Mucosa of descending colon (tissue), 3 donors: ENCODE measurements around the gene KRTAP4-1. TPM values are rescaled to one million over a fixed set of nuclear protein-coding genes. Genes with fewer than 3 reads are reported as not detected.
"Not testable (repeated sequence)": the region's sequence is repeated elsewhere in the genome, so short reads cannot be mapped to it uniquely, and the experiment has no call there.

Experiments
- ATAC-seq: fragments of 200-7000 bp; cut with Tn5 transposase; one replicate; pipeline ENCODE4 v1.9.1; 2020; ENCODE audit warnings: mild to moderate bottlenecking, moderate library complexity
- DNase-seq, 3 donors: peaks; one replicate each; pipeline ENCODE4 v3.0.0-alpha.2; 2020
- H3K36me3 ChIP-seq: fragments of 200-600 bp; one replicate; pipeline ENCODE4 v1.8.0; 2021; ENCODE audit warnings: low read depth, mild to moderate bottlenecking
- H3K4me1 ChIP-seq: fragments of 200-600 bp; one replicate; pipeline ENCODE4 v1.8.0; 2021; ENCODE audit warnings: low read depth, mild to moderate bottlenecking
- H3K4me3 ChIP-seq: fragments of 200-600 bp; one replicate; pipeline ENCODE4 v1.8.0; 2021; ENCODE audit warnings: mild to moderate bottlenecking
- H3K9me3 ChIP-seq: fragments of 200-600 bp; one replicate; pipeline ENCODE4 v1.8.0; 2021; ENCODE audit warnings: mild to moderate bottlenecking
- CTCF ChIP-seq: fragments of 200-600 bp; IDR thresholded peaks from one replicate; pipeline ENCODE4 v1.8.0; 2022; ENCODE audit warnings: antibody characterized with exemption, mild to moderate bottlenecking
- intact Hi-C, 2 donors: fragments of 100-400 bp; cut with DNase I in 1 of 2; cut with micrococcal nuclease in 1 of 2; formaldehyde crosslinking; loops; one replicate each; pipeline versions ENCODE4 v1.11.0 to v1.11.1; 2022; cut with DNase I, micrococcal nuclease
- total RNA-seq, 3 donors: library from RNA; stranded (reverse); fragmentation: NEBNext Ultra II Directional in 2 of 3; extraction: Animal tissue kit (Norgen Biotek cat#: 25700) in 2 of 3; gene quantifications; one replicate each; pipeline versions ENCODE4 v1.2.1 to v1.2.4, GENCODE V29; 2021 to 2023
- donor health status: DM: no; HTN: no; CAD: no; lungs with moderate emphysema.
- donor health status: DM: no; HTN: no; CAD: no.
- donor health status: DM: no; HTN: yes; CAD: no.

Gene KRTAP4-1
- total RNA-seq, 3 donors from 2014 or later: 0.84 TPM; not detected in 2

DNA sequence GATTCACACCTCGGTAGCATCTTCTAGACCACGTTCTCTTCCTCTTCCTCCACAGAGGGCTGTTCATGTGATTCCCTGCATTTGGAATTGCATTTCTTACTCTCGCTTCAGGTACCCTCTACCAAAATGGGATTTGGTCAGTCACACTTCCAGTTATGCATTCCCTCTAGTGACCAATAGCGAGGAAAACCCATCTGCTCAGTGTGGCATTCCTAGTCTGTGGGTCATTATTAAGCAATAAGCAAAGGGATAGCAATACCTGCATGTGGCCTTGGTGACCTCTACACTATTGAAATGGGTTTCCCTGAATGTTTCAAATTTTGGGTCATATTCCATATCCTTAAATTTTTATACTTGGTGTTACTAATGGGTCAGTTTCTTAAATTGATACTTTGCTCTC is 34.7 kb downstream of the KRTAP4-1 start:
- H3K4me3 ChIP-seq: no peak overlapping the region
- ATAC-seq (no peak), DNase-seq (no peak)
- no peaks in the 10 kb centered on the region for H3K36me3 ChIP-seq
- intact Hi-C loops: no loop called here
- H3K4me1 ChIP-seq: no peaks in the 10 kb centered on the region
- TF ChIP-seq CTCF: no peak
- no peaks in the 10 kb centered on the region for H3K9me3 ChIP-seq

- ATAC-seq (no peak), DNase-seq (no peak)
- Histone ChIP-seq H3K36me3 (no peaks in the 10 kb centered on the region), H3K4me3 (no peak within 1 kb of the TSS), H3K9me3 (no peaks in the 10 kb centered on the region), H3K4me1 (no peaks in the 10 kb centered on the region)
- intact Hi-C loops: no loop called here
- no peak for TF ChIP-seq CTCF
These were observed 35.1 kb downstream of the KRTAP4-1 start, which contains the start of gene KRTAP4-5 for GRCh38 chr17:41149652-41149985. Gene KRTAP4-5 (minus strand): TSS chr17:41149825. CDS start chr17:41149767, 58 bp downstream.

DNA sequence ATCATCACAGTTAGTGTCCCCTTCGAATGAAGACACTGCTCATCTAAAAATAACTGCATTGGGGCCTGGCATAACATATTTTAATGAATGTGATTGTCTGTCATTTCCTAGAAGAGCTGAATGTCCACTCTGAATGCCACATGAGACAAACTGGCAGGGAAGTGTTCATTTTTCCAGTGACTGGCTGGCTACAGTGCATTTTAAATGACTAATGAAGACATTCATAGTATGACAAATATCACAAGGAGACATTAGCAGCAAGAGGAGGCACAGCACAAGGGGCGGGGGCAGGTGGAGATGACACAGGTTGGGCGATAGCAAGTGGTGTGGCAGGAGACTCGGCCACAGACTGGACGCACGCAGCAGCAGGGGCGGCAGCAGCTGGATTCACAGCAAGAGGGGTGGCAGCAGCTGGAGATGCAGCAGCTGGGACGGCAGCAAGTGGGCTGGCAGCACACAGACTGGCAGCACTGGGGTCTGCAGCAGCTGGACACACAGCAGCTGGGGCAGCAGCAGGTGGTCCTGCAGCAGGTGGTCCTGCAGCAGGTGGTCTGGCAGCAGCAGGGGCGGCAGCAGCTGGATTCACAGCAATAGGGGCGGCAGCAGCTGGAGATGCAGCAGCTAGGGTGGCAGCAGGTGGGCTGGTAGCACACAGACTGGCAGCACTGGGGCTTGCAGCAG is 35.6 kb downstream of the KRTAP4-1 start:
- not testable (repeated sequence) for ATAC-seq, H3K36me3 ChIP-seq, H3K4me1 ChIP-seq

GRCh38 chr17:41147531-41148204 is 37.0 kb downstream of the KRTAP4-1 start:
- intact Hi-C loops: no loop called here
- Histone ChIP-seq H3K36me3 (no peaks in the 10 kb centered on the region), H3K4me3 (no peak overlapping the region), H3K4me1 (no peaks in the 10 kb centered on the region), H3K9me3 (peaks cover 10% of the 10 kb centered on the region)
- DNase-seq (no peak), ATAC-seq (no peak)
- TF ChIP-seq CTCF: no peak

More for the DNA sequence above, 35.6 kb downstream of the KRTAP4-1 start:
- DNase-seq, H3K9me3 ChIP-seq, H3K4me3 ChIP-seq, intact Hi-C loops: not testable (repeated sequence)

DNA sequence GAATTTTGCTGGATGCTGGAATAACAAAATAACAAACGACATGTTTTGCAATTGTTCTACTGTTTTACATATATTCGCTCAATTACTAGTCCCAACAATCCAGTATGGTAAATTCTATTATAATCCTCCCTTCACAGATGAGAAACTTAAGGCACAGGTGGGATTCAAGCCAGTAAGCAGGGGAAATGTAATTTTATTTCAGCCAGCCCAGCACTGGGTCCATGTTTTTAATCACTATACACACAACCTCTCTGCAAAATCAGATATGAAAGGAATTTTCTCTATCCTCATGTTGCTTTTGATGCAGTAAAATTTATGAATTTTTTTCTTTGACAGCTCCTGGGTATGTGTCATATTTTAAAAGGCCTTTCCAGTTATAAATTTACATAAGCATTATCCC is 39.5 kb downstream of the KRTAP4-1 start:
- H3K4me1 ChIP-seq: no peaks in the 10 kb centered on the region
- DNase-seq: no peak
- no peak for ATAC-seq
- H3K4me3 ChIP-seq: no peak overlapping the region
- no peaks in the 10 kb centered on the region for H3K36me3 ChIP-seq
- intact Hi-C loops: no loop called here
- no peak for TF ChIP-seq CTCF
- H3K9me3 ChIP-seq: peaks cover 10% of the 10 kb centered on the region

GRCh38 chr17:41144846-41145245 is 39.9 kb downstream of the KRTAP4-1 start:
- H3K4me3 ChIP-seq: no peak overlapping the region
- H3K4me1 ChIP-seq: no peaks in the 10 kb centered on the region
- no peak for TF ChIP-seq CTCF
- peaks cover 10% of the 10 kb centered on the region for H3K9me3 ChIP-seq
- DNase-seq (no peak), ATAC-seq (no peak)
- intact Hi-C loops: no loop called here
- no peaks in the 10 kb centered on the region for H3K36me3 ChIP-seq
